Motor neuron (in vitro differentiated cells): ENCODE data around the gene LRP11. TPM values are rescaled to one million over a fixed set of nuclear protein-coding genes. Genes with fewer than 3 reads are reported as not detected.
"Not testable (repeated sequence)": the region's sequence is repeated elsewhere in the genome, so short reads cannot be mapped to it uniquely, and the experiment has no call there.

ENCODE experiments used
- ATAC-seq, 8 experiments: fragments of 200-7000 bp; cut with Tn5 transposase; replicated peaks in 6 of 8; 2 replicates each; pipeline ENCODE4 v1.8.0; 2021; ENCODE audit warnings: mild to moderate bottlenecking in 8 of 8, moderate library complexity in 8 of 8
- H3K27ac ChIP-seq, 2 donors: fragments of 250-450 bp; sonication (Bioruptor Pico); 2 replicates each; pipeline ENCODE4 v1.9.0; 2021; ENCODE audit warnings: antibody characterized with exemption in 2 of 2, mild to moderate bottlenecking in 2 of 2, moderate library complexity in 1 of 2
- H3K4me1 ChIP-seq, 2 donors: fragments of 250-450 bp; sonication (Bioruptor Pico); replicated peaks in 1 of 2; 2 replicates each; pipeline ENCODE4 v1.6.1; 2021; ENCODE audit warnings: antibody characterized with exemption in 2 of 2, mild to moderate bottlenecking in 2 of 2, moderate library complexity in 1 of 2
- H3K4me3 ChIP-seq, 5 donors: fragments of 250-450 bp; sonication (Bioruptor Pico); 2 replicates each; pipeline ENCODE4 v1.9.0; 2021; ENCODE audit warnings: antibody characterized with exemption in 5 of 5, mild to moderate bottlenecking in 5 of 5, moderate library complexity in 4 of 5
- WGBS, 10 experiments: fragments of 450-650 bp; shearing (Covaris generic); methylation state at CpG; one replicate each; pipeline ENCODE4 v1.0.0; 2022; 5-methylcytosine and 5-hydroxymethylcytosine counted together
- in situ Hi-C, 9 experiments: fragments of 400-800 bp; cut with MboI; loops; one replicate each; pipeline ENCODE4 v1.15.0; 2021; ENCODE audit warnings: low sequenced_read_pairs in 9 of 9, low pct_unique_long_range_greater_than_20kb in 2 of 9; ENCODE audit not compliant: unreplicated experiment in 9 of 9
- total RNA-seq, 8 experiments: library from RNA; unstranded; fragments of 300-600 nt; gene quantifications; 2 replicates each; pipeline versions ENCODE4 v1.2.3 to v1.2.4, GENCODE V29; 2022

LRP11 gene
- total RNA-seq, 8 experiments from 2014 or later, result 10.1 to 31.2 (median 21.5) TPM

DNA sequence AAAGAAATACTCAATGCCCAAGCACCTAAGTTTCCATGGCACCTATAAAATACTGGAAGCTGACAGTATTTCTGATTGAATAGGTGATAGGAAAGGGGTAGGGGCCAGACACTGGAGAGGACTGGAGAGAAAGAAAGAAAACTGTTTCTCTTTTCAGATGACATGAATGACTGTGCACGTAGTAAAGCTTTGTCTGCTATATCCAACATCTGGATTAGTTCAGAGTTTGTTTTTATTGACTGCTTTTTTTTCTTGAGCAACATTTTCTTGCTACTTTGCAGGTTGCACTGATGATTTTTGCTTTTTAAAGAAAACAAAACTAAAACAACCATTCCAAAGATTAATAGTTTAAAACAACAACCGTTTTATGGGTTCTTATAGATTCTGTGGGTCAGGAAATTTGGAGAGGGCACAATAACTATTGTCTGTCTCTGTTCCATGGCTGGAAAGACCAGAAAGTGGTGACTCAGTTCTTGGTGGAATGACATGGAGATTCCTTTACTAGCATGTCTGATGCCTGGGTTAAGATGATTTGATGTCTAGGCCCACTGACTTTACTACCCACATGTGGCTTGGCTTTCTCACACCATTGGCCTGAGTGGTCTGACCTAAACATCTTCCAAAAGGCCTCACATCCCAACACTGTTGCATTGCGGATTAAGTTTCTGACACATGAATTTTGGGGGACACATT is 12.2 kb upstream of the LRP11 start:
- WGBS, 10 experiments, result 20 to 90% (median 68%) methylated on average over 1 to 3 of the region's 3 CpGs; no CpG with 5 or more reads in 2 of the 10 experiments
- in situ Hi-C loops, result no loop called here
- Histone ChIP-seq H3K4me1 (no peaks in the 10 kb centered on the region), H3K4me3 (no peak overlapping the region), H3K27ac (no peak overlapping the region)
- ATAC-seq, result no peak

DNA sequence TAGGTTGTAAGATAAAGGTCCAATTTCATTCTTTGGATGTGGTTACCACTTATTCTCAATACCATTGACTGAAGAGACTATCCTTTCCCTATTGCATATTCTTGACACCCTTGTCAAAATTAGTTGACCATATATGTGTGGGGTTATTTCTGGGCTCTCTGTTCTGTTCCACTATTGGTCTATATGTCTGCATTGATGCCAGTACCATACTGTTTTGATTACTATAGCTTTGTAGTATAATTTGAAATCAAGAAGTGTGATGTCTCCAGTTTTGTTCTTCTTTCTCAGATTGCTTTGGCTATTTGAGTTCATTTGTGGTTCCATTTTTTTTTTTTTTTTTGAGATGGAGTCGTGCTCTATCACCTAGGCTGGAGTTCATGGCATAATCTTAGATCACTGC is 8.1 kb upstream of the LRP11 start:
- H3K27ac ChIP-seq, result no peak overlapping the region
- ATAC-seq, result no peak
- no peak overlapping the region for H3K4me3 ChIP-seq
- WGBS, 10 experiments, result 57 to 100% (median 80%) methylated on average over 1 of the region's 1 CpG; no CpG with 5 or more reads in 7 of the 10 experiments
- no peaks in the 10 kb centered on the region for H3K4me1 ChIP-seq
- in situ Hi-C loops, result no loop called here

GRCh38 chr6:149871182-149871581 is 7.0 kb upstream of the LRP11 start:
- no peak overlapping the region for H3K4me3 ChIP-seq
- WGBS, 10 experiments, result 50 to 100% (median 80%) methylated on average over 1 to 2 of the region's 2 CpGs; no CpG with 5 or more reads in 1 of the 10 experiments
- H3K4me1 ChIP-seq, result no peaks in the 10 kb centered on the region
- no peak overlapping the region for H3K27ac ChIP-seq
- in situ Hi-C loops, result no loop called here
- no peak for ATAC-seq

GRCh38 chr6:149869275-149869892 is 5.2 kb upstream of the LRP11 start:
- 70 to 100% (median 84%) methylated on average over 2 to 9 of the region's 10 CpGs for WGBS, 10 experiments
- Histone ChIP-seq H3K4me1 (no peaks in the 10 kb centered on the region), H3K27ac (no peak overlapping the region), H3K4me3 (no peak overlapping the region)
- ATAC-seq, result no peak
- in situ Hi-C loops, result no loop called here

GRCh38 chr6:149867876-149868640 is 3.9 kb upstream of the LRP11 start:
- no peak overlapping the region for H3K4me3 ChIP-seq
- H3K27ac ChIP-seq, result no peak overlapping the region
- peak in 2 of 8 experiments; percentile 3 for ATAC-seq
- WGBS, 10 experiments, result 14 to 100% (median 37%) methylated on average over 1 to 4 of the region's 4 CpGs; no CpG with 5 or more reads in 1 of the 10 experiments
- in situ Hi-C loops, result no loop called here
- H3K4me1 ChIP-seq, result no peaks in the 10 kb centered on the region

DNA sequence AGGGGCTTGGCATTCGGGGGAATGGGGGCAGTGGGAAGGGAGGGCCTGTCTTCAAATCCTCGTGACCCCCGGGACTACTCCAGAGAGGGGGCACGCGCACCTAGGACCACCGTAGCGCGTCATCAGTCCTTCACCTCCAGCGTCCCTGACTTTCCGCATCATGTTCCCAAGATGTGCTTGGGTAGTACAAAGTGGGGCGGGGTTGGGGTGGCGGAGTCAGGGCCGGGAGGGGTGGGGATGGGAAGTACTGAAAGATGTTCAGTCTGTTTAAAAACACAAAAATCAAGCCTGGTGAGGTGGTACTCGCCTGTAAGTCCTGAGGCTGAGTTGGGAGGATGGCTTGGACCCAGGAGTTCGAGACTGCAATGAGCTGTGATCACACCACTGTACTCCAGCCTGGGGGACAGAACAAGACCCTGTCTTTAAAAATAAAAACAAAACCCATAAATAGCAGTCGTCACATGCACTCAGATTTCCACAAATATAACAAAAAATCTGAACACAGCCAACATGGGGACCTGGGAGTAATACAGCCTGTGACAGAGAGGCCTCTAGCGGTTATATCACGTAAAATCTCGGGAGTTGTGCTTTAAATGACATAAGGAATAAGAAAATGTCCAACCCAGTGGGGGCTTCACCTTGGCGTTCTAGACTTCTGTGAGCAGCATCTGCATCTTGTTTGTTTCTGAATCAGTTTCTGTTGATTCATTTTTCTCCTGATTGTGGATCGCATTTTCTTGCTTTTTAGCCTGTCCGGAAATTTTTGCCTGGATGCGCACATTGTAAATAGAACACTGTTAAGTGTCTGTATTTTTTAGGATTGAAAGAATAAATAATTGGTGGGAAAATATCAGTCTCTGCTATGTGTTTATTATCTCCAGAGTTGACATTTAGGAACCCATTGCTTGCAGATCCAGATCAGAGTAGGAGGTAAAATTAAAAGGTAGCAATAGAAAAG is 698 bp upstream of the LRP11 start:
- WGBS, 10 experiments, result 14 to 100% (median 38%) methylated on average over 1 to 13 of the region's 23 CpGs; no CpG with 5 or more reads in 1 of the 10 experiments
- ATAC-seq, result peak; percentile 7 to 43 (median 25)
- Histone ChIP-seq H3K27ac (no peak overlapping the region), H3K4me1 (peaks cover 12 to 20% of the 10 kb centered on the region in 2 donors), H3K4me3 (peak overlapping the region; percentile 60 to 91 (median 63))
- in situ Hi-C loops, result no loop called here

GRCh38 chr6:149862922-149863697 is 1.0 kb downstream of the LRP11 start:
- H3K4me1 ChIP-seq, result peaks cover 12 to 21% of the 10 kb centered on the region in 2 donors
- WGBS, 10 experiments, result 0 to 16% (median 4%) methylated on average over 4 to 19 of the region's 69 CpGs; no CpG with 5 or more reads in 1 of the 10 experiments
- peak overlapping the region; percentile 78 to 79 for H3K27ac ChIP-seq
- H3K4me3 ChIP-seq, result peak overlapping the region; percentile 60 to 91 (median 63)
- in situ Hi-C loops, result no loop called here
- ATAC-seq, result peak; percentile 27 to 62 (median 40)

DNA sequence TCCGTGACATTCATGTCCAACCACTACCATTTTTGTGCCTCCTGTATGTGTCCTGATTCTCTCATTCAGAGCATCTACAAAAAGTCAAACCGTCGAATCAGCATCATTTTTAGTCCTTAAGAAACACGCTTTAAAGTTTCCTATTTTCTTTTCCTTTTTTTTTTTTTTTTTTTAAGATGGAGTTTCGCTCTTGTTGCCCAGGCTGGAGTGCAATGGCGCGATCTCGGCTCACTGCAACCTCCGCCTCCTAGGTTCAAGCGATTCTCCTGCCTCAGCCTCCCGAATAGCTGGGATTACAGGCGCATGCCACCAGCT is 1.8 kb downstream of the LRP11 start:
- H3K27ac ChIP-seq, in situ Hi-C loops, ATAC-seq: not testable (repeated sequence)
- H3K4me1 ChIP-seq, result peaks cover 12 to 21% of the 10 kb centered on the region in 2 donors
- peak overlapping the region; percentile 60 to 91 (median 63) for H3K4me3 ChIP-seq
- 73 to 100% (median 89%) methylated on average over 3 to 8 of the region's 12 CpGs; no CpG with 5 or more reads in 1 of the 10 experiments for whole genome bisulfite sequencing, 10 experiments

- 64 to 100% (median 82%) methylated on average over 2 to 10 of the region's 14 CpGs; no CpG with 5 or more reads in 1 of the 10 experiments for WGBS, 10 experiments
- no peak for ATAC-seq
- Histone ChIP-seq H3K27ac (no peak overlapping the region), H3K4me3 (peak overlapping the region in 2 of 5 donors; percentile 62 to 91), H3K4me1 (peaks cover 12 to 21% of the 10 kb centered on the region in 2 donors)
- in situ Hi-C loops, result no loop called here
Measured at GRCh38 chr6:149861603-149862423, 2.3 kb downstream of the LRP11 start.

DNA sequence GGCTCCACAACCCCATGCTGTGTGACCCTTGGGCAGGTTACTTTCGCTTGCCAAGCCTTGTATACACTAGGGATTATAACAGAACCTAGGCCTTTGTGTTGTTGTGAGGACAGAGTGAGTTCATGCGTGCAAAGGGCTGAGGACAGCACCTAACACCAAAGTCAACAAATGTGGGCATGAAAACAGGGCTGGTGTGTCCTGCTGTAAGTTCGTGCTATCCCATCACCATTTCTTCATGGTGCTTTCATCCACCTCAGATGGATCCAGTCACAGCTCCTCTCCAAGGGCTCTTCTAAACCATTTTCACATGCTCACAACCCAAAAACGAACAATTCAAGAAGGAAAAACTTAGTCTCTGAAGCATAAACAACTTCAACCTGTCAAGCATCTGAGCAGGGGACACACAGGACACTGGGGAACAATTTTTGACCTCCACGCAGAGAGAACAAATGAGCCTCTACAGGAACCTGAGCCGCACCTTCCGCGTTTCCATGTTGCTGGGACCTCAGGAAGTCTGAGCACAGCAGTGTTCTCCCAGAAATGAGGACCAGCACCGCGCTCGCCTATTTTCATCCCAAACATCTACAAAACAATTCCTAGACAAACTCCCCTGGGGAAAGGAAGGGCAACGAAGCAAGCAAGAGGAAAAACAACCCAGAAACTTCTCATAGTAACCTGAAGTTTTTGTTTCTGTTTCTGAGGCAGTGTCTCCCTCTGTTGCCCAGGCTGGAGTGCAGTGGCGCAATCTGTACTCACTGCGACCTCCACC is 3.1 kb downstream of the LRP11 start:
- Histone ChIP-seq H3K4me3 (no peak overlapping the region), H3K27ac (no peak overlapping the region), H3K4me1 (peaks cover 12 to 21% of the 10 kb centered on the region in 2 donors)
- ATAC-seq, result no peak
- WGBS, 10 experiments, result 78 to 100% (median 89%) methylated on average over 2 to 11 of the region's 14 CpGs; no CpG with 5 or more reads in 2 of the 10 experiments
- in situ Hi-C loops, result no loop called here

DNA sequence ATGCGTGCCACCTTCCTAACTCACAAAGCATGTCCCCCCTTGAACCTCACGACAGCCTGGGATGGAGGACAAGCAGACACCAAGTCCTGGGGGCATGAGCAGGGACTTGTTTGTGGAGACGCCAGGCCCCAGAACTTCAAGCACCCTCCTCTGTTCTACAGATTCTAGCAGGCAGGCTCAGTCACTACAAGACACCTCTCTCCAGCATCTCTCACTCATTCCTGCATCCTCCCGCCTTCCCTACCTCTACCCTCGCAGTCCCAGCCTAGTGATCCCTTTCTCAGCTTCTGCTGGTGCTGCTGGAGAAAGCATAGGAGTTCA is 3.7 kb downstream of the LRP11 start:
- H3K27ac ChIP-seq, result no peak overlapping the region
- H3K4me1 ChIP-seq, result peaks cover 12 to 25% of the 10 kb centered on the region in 2 donors
- no peak for ATAC-seq
- in situ Hi-C loops, result no loop called here
- 100% methylated on average over 1 to 2 of the region's 5 CpGs; no CpG with 5 or more reads in 6 of the 10 experiments for WGBS, 10 experiments
- H3K4me3 ChIP-seq, result no peak overlapping the region
